Activated CD4-positive, alpha-beta T cell treated with anti-CD3 and anti-CD28 coated beads, Interleukin-2, Interleukin-6, amounts not matched to agents 100 ng/mL and 50 ng/mL, durations not matched to agents 16 hours and 8 hours (primary cell): ENCODE results near the gene ZGLP1.

ENCODE experiments used
- DNase-seq: peaks from one replicate; pipeline ENCODE4 v3.0.0-alpha.2; 2020

The ZGLP1 gene

DNA sequence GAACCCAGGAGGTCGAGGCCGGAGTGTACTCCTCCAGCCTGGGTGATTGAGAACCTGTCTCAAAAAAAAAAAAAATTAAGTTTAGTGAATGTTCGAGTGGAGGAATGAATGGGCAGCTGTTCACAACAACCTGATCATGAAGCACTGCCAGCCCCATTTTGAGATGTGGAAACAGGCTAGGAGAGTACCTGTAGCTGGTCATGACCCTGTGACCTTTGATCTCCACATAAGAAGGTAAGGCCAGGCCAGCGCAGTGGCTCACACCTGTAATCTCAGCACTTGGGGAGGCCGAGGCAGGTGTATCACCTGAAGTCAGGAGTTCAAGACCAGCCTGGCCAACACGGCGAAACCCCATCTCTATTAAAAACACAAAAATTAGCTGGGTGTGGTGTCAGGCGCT, 16.1 kb upstream of the ZGLP1 start:
- DNase-seq, result no peak

DNA sequence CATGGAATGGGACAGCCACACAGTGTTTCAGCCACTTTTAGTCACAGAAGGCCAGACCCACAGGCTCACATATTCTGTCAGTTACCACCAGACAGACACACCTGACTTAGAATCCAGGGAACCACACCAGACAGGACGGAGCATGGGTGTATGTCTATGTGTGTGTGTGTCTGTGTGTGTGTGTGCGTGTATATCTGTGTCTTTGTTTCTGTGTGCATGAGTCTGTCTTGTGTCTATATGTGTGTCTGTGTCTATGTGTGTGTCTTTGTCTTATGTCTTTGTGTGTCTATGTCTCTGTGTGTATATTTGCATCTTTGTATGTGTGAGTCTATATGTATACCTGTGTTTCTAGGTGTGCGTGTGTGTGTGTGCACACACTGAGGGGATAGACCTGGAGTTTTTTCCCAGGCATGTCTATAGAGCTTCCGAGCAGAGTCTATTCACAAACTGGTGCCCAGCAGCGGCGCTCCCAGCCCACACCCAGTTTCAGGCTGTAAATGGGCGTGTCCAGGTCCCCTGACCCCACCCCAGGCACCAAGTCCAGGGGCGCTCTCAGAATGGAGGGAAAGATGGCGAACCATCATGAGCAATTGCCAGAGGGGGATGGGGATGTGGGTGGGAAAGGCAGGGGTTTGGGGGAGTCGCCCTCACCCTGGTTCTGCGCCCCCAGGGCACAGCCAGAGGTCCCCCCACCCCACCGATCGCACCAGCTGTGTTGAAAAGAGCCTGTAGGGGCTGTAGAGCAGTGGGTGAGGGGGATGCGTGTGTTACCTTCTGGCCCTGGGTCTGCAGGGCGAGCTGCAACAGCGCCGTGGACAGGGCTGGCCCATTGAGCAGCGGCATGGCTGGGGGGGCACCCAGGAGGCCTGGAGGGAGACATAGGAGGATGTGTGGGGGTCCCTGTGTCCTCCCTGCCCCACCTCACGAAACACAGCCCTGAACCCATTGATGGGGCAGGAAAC, 12.5 kb upstream of the ZGLP1 start:
- no peak for DNase-seq

- no peak for DNase-seq
Observed at GRCh38 chr19:10321417-10321797, 11.8 kb upstream of the ZGLP1 start.

- no peak for DNase-seq
Observed at GRCh38 chr19:10320602-10321416, 11.2 kb upstream of the ZGLP1 start.

- DNase-seq, result no peak
Observed at GRCh38 chr19:10318807-10319682, 9.4 kb upstream of the ZGLP1 start.

GRCh38 chr19:10317857-10318462, 8.3 kb upstream of the ZGLP1 start:
- DNase-seq, result no peak

DNA sequence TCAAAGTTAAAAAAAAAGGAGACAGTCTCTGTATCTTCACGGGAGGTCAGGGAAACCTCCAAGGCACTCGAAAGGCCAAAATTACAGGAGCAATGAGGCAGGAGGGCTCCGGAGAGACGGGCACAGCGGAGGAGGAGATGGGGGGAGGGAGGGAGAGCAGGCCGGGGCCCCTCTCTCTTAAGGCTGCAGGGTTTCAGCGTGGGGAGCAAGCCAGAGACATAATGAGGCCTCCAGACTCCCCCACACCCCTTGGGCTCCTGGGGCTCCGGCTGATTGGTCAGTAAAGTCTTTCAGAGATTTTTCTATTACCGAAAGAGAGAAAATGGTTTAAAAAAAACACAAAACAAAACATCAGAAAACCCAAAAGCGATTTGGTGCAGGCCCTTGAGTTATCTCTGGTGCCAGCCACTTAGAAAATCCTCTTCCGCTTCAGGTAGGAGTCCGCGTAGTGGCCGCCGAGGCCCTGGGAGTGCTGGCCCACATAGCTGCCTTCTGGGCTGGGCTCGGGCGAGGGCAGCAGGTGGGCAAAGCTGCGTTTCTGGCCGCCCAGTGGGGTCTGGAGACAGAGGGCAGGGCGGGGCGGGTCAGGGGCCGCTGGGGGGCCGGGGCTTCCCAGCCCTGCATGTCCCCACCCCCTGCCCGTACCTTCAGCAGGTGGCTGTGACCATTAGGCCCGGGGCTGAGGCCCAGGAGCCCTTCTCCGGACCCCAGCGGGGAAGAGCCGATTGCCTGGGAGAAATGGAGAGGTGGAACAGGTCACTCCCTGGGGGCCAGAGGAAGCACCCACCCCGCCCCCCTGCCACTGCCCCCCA, 7.6 kb upstream of the ZGLP1 start:
- no peak for DNase-seq

- DNase-seq, result no peak
Observed at GRCh38 chr19:10316229-10317044, 6.8 kb upstream of the ZGLP1 start.

DNA sequence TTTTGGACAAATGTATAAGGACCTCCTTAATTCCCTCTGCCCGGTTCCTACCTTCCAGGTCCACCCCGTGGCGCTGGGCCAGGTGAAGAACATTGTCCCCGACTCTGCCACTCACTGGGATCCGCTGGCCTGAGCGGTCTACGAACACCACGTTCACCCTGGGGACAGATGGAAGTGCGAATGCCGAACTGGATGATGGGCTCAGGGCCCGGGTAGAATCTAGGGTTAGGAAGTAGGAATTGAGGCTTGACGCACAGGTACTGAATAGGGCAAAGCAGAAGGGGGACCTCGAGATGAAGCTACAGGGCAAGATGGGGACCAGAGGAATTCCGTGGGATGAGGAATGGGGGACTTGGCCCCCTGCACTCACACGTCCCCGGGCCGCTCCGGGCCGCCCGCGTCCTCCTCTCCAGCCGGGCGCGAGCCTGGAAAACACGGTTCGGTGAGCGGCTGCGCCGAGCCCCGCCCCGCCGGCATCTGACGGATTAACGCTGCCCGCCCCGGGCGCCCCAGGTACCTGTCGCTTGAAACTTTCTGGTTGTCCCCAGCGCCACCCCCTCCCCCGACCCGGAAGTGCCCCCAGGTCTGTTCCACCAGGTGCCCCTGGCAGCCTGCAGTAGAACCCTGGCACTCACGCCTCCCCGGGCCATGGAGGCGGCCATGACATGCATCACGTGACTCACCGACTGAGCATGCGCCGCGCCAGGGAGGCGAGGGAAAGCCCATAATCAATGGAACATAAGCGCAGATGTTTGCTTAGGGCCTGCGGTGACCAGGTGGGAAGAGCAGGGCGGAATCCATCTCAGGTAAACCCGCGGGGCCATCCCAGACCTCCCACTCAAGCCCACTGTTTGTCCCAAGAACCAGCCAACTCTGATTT, 6.0 kb upstream of the ZGLP1 start, which contains the start of gene FDX2:
Gene FDX2, minus strand, starts transcription at position 681 of the 880 bp plus-strand sequence. Its CDS starts 19 bp downstream, at position 662.
- DNase-seq, result peak; percentile 94

GRCh38 chr19:10306327-10306726, 3.3 kb downstream of the ZGLP1 start:
- no peak for DNase-seq

DNA sequence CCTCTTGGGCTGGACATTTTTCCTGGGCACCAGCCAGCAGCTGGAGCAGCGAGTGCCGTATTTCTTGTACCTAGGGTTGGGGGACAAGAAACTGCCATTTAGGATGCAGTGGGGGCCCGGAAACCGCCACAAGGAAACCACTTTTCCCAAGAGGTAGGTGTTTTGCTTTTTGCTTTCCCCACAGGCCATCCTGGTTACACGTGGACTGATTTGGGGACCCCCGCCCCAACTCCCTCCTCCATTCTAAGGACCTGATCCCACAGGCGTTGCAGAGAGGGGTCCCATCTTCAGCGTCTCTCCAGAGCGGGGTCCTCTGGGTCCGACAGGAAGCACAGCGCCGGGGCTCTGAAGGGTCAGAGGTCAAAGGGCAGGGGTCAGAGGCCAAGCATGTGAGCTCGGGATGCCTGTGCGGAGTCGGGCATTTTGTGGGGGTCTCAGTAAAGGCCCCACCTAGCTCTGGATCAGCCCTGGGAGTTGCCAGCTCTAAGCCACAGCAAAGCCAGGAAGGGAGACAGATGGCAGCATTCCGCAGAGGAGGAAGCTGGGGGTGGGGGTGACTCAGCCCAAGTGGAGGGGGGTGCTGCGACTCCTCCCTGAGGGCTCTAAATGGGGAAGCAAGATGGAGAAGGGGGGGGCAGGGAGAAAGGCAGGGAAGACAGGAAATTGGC, 4.3 kb downstream of the ZGLP1 start:
- no peak for DNase-seq

DNA sequence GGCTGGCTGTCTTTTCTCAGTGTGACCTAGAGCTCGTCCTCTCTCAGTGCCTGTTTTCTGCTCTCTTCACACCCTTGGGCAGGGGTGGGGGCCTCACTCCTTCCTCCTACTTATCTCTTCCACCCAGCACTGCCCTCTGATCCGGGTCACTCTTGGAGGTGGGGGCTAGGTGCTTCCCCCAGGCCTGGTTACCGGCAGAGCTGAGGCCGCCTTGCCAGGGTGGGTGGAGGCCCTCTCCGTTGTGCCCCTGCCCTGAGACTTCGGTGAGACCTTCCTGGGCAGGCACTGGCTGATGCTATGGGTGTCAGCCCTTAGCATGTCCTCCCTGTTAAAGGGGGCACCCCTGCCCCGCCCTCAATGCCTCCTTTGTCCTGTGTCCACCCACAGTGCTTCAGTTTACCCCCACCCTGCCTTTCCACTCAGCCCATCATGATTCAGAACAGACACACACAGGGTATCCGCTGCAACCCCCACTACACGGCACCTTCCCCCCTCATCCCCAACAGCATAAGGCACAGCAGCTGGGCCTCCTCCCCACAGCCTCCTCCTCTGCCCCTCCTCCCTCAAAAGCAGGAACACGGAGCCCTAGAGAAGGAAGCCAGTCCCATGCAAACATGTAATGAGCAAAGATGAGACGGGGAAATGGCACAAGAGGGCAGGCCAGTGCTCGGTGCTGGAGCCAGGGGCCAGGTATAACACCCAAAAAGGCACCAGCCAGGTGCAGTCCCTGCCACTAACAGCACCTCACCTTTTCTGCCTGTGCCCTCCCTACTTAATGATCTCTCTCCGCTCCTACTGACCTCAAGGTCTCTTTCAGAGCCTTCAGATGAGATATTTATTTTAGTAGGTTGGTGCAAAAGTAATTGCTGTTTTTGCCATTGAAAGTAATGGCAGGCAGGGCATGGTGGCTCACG, 9.8 kb downstream of the ZGLP1 start:
- DNase-seq, result no peak

GRCh38 chr19:10295847-10296591, 13.6 kb downstream of the ZGLP1 start:
- no peak for DNase-seq

- DNase-seq, result peak; percentile 62
Observed at GRCh38 chr19:10295305-10295846, 14.2 kb downstream of the ZGLP1 start.

- DNase-seq, result no peak
Observed at GRCh38 chr19:10294368-10294697, 15.3 kb downstream of the ZGLP1 start.

GRCh38 chr19:10293637-10294367, 15.8 kb downstream of the ZGLP1 start:
- no peak for DNase-seq
